Inflammatory macrophage treated with lipopolysaccharide for 4 hours (primary cell): Measurements from ENCODE around the gene LY6G5B.

Experiments used
- DNase-seq: peaks from one replicate; pipeline ENCODE4 v3.0.0-alpha.2; 2020

Gene LY6G5B

DNA sequence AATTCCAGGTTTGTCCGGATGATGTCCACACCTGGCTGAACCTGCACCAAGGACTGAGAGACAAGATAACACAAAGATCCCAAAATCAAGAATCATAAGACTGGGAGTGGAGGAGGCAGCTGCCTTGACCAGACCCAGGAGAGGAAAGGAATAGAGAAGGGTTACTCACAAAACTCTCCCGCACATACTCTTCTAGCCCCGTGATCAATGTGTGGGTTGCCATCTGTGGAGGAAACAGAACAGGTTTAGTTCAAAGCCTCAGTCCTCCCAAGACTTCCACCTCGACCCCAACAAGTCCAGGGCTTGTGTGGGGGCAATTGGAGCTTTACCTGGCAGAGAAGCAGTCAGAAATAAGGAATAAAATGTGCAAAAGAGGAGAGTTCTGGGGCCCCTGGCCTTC lies 28.4 kb upstream of the LY6G5B start:
- no peak for DNase-seq

DNA sequence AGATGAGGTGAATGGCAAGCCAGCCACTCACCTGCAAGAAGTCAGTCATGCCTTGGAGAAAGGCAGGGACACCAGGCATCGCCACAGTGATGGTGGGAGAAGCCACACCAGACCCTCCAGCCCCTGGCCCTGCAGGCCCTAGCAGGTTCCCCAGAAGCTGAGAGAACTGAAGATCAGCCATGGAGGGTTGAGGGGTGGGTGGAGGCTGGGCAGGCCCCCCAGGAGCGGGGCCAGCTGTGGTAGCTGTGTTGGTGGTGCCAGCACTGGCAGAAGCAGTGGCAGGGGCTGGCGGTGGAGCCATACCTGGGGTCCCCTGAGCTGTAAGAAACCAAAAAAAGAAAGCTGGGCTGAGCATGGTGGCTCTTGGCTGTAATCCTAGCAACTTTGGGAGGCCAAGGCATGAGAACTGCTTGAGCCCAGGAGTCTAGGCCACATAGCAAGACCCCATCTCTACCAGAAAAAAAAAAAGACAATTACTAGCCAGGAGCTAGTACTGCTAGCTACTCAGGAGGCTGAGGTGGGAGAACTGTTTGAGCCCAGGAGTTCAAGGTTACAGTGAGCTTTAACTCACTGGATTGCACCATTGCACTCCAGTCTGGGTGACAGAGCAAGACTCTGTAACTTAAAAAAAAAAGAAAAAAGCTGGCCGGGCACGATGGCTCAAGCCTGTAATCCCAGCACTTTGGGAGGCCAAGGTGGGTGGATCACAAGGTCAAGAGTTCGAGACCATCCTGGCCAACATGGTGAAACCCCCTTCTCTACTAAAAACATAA lies 26.8 kb upstream of the LY6G5B start:
- no peak for DNase-seq

GRCh38 chr6:31643818-31644454 lies 25.8 kb upstream of the LY6G5B start:
- no peak for DNase-seq

DNA sequence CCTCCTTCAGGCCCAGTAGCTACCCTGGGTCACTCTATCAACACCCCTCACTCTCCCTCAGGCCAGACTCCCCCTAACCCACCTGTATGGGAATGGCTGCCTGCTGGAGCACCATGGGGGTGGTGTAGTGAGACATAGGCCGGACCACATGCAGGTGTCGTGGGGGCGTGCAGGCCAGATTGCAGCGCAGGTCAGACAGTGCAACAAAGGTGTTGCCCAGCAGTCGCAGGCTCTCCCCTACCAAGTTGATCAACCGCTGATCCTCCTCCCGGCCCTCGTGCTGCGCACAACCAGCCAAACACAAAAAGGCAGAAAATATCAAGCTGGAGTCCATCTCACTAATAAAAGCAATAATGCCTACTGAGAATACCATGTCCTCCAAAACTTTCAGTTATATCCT lies 24.5 kb upstream of the LY6G5B start:
- no peak for DNase-seq

GRCh38 chr6:31651602-31652191 lies 18.1 kb upstream of the LY6G5B start:
- DNase-seq: peak; percentile 93

GRCh38 chr6:31652925-31653724 lies 16.7 kb upstream of the LY6G5B start:
- peak; percentile 89 for DNase-seq

DNA sequence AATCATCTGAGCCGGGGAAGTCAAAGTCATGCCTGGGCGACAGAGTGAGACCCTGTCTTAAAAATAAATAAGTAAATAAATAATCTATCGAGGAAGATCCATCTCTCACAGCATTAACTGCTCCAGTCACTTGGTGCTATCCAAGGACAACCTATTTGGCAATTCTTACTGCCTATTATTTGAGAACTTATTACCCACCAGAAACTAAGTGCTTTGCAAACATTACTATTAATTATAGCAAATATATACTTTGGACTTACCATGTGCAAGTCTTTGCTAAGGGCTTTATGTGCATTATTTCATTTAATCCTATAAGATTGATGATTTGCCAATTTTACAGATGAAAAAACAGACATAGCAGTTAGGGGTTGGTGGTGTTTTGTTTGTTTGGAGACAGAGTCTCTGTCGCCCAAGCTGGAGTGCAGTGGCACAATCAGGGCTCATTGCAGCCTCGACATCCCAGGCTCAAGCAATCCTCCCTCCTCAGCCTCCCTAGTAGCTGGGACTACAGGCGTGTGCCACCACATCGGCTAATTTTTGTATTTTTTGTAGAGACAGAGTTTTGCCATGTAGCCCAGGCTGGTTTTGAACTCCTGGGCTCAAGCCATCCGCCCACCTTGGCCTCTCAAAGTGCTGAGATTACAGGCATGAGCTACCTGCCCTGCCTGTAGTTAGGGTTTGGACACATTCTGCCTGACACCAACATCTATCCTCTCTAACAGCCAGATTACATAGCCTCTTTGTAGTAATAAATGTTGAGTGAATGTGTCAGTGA lies 15.0 kb upstream of the LY6G5B start:
- no peak for DNase-seq

GRCh38 chr6:31655349-31656237 lies 14.2 kb upstream of the LY6G5B start, which contains the start of gene APOM:
APOM (plus strand) TSS chr6:31655894; CDS start chr6:31655967, 73 bp downstream.
- DNase-seq: no peak

DNA sequence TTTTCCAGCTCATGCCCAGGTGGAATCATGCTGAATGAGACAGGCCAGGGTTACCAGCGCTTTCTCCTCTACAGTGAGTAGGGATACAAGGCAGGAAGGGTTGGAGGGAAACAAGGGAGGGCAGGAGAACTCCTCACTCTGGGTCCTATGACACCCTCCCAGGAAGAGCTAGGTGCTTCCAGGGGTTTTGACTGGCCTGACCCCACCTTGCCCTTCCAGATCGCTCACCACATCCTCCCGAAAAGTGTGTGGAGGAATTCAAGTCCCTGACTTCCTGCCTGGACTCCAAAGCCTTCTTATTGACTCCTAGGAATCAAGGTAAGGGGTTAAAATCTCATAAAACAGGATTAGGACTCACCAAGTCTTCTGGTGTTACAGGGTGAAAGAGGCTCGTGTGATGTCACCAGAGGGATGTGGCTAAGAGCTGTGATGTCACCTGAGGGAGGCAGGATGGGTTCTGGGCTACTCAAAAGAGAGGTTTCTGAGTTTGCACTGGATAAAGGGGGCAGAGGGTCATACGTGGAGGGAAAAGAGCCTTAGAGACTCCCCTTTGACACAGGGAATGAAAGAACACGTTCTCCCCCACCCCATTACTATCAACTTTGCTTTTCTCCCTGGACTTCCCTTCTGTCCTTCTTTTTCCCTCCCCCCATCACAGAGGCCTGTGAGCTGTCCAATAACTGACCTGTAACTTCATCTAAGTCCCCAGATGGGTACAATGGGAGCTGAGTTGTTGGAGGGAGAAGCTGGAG lies 12.2 kb upstream of the LY6G5B start:
- peak; percentile 23 for DNase-seq

DNA sequence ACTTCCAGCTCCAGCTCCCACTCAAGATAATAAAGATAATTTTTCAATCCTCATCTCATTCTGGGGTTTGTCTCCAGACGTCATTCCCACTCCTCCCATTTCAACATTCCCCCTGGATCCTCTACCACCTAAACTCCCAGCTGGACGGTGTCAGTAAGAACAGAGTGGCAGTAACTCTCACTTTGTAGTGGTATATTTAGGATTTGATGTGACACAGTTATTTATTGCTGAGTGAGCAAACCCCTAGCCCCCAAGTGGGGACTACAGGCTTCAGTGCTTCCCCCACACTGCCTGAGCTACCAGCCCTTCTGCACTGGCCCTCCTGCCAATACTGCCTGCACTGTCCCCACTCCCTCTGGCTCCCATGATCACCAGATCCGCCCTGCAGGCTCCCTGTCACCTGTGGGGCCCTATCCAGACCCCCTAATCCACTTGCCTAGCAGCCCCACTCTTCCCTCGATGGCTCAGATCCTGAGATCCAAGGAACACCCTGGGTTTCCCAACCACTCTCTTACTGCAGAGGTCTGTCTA lies 11.6 kb upstream of the LY6G5B start:
- DNase-seq: no peak

DNA sequence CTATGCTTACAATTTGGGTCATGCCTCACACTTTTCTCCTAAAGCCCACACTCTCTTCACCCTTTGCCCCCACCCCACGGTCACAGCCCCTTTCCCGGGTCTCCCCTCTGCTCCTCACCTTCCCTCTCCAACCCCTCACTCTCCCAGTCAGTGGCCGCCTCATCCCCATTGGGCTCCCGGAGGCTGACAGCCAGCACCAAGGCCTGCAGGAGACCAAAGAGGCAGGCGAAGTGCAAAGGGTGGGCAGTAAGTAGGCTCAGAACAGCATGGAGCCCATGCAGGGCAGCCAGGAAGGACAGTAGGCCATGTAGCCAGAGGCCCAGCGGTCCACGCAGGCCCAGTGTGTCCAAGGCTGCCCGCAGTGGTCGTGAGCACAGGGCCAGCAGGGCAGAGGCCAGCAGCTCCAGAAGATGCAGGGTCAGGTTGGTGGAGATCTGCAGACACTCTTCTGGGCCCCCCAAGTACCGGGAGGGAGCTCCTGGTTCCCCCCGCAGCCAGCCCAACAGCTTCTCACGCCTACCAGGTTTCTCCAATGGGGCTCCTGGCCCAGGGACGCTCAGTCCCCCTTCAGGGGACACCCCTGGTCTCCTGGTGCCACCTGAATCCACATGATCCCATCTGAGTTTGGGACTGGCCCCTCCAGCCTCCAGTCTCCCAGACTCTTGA lies 10.7 kb upstream of the LY6G5B start:
- DNase-seq: no peak

GRCh38 chr6:31659649-31660380 lies 10.0 kb upstream of the LY6G5B start:
- peak; percentile 51 for DNase-seq

GRCh38 chr6:31660381-31661261 lies 9.2 kb upstream of the LY6G5B start, which contains the start of gene C6orf47:
C6orf47 (minus strand) TSS chr6:31660778; CDS start chr6:31659947, 831 bp downstream.
- DNase-seq: peak; percentile 86

GRCh38 chr6:31661262-31662123 lies 8.3 kb upstream of the LY6G5B start:
- DNase-seq: no peak

DNA sequence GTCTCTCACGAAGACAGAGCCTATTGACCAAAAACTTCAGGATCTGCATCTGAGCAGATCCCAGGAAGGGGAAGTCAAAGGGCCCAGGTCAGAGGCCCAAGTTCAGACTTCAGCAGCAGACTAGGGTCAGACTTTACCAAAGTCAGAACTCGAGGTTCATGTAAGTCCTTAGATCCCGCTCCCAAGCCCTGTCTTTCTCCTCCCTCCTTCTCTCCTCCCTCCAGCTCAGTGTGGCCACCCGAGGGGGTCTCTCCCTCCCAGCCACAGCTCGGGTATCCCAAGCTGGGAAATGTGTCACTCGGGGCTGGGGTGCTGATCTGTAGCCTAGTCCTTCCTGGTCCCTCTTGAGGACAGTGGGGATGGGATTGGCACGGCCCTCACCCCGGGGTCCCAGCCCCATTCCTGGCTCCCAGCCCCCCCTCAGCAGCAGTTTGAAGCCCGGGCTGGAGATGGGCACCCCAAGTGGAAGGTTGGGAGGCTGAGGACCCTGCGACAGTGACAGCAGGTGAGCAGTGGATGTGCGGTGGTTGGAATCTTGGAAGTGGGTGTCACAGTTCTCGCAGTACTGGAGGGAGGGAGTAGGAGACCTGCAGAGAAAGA lies 7.6 kb upstream of the LY6G5B start:
- DNase-seq: no peak
